ENCODE measurements around the gene CSE1L. TPM values are rescaled to one million over a fixed set of nuclear protein-coding genes. Genes with fewer than 3 reads are reported as not detected.

CSE1L gene
- total and polyA plus RNA-seq, 2 experiments from 2014 or later, result 163 to 326 TPM

GRCh38 chr20:49097159-49097558 lies 51.0 kb downstream of the CSE1L start (continued):
- no peak for TF ChIP-seq ZNF462 (CRISPR knock-in tag; IDR thresholded peaks at IDR 0.05)
- TF ChIP-seq ZNF114 (CRISPR knock-in tag; IDR thresholded peaks at IDR 0.05), result no peak
- TF ChIP-seq EZH2 (IDR thresholded peaks at IDR 0.05; ENCODE audit: low read depth, unreplicated experiment), result no peak
- TF ChIP-seq, protein P1, sequence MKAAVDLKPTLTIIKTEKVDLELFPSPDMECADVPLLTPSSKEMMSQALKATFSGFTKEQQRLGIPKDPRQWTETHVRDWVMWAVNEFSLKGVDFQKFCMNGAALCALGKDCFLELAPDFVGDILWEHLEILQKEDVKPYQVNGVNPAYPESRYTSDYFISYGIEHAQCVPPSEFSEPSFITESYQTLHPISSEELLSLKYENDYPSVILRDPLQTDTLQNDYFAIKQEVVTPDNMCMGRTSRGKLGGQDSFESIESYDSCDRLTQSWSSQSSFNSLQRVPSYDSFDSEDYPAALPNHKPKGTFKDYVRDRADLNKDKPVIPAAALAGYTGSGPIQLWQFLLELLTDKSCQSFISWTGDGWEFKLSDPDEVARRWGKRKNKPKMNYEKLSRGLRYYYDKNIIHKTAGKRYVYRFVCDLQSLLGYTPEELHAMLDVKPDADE (IDR thresholded peaks at IDR 0.05), result no peak
- TF ChIP-seq STAT1 (IDR thresholded peaks at IDR 0.05; ENCODE audit: unreplicated experiment), result no peak
- TF ChIP-seq REST (IDR thresholded peaks at IDR 0.05; ENCODE audit: unreplicated experiment), result no peak
- no peak for TF ChIP-seq NANOG (IDR thresholded peaks at IDR 0.05; ENCODE audit: borderline replicate concordance)
- TF ChIP-seq CREB1 (CRISPR knock-in tag; IDR thresholded peaks at IDR 0.05; ENCODE audit: low read depth), result no peak
- TF ChIP-seq POLR2AphosphoS5 (IDR thresholded peaks at IDR 0.05; ENCODE audit: low read depth), result no peak
